Thyroid gland (tissue), 4 donors: ENCODE results near the gene SPON1.

Experiments used
- POLR2A ChIP-seq, 2 donors: fragments of 450-650 bp; IDR thresholded peaks; one replicate each; pipeline ENCODE4 v1.6.1; 2017; ENCODE audit warnings: antibody characterized with exemption in 2 of 2, mild to moderate bottlenecking in 2 of 2, moderate library complexity in 1 of 2
- TF ChIP-seq, protein P1 (sequence below), 6 experiments: fragments of 200-600 bp in 3 of 6; fragments of 450-650 bp in 3 of 6; sonication (generic) in 3 of 6; IDR thresholded peaks; one replicate each; pipeline ENCODE4 v1.5.1; 2016 to 2019; ENCODE audit warnings: antibody characterized with exemption in 6 of 6, mild to moderate bottlenecking in 2 of 6, inconsistent platforms in 1 of 6, moderate library complexity in 1 of 6

- TF ChIP-seq POLR2A (IDR thresholded peaks at IDR 0.05) = no peak
- TF ChIP-seq, protein P1, sequence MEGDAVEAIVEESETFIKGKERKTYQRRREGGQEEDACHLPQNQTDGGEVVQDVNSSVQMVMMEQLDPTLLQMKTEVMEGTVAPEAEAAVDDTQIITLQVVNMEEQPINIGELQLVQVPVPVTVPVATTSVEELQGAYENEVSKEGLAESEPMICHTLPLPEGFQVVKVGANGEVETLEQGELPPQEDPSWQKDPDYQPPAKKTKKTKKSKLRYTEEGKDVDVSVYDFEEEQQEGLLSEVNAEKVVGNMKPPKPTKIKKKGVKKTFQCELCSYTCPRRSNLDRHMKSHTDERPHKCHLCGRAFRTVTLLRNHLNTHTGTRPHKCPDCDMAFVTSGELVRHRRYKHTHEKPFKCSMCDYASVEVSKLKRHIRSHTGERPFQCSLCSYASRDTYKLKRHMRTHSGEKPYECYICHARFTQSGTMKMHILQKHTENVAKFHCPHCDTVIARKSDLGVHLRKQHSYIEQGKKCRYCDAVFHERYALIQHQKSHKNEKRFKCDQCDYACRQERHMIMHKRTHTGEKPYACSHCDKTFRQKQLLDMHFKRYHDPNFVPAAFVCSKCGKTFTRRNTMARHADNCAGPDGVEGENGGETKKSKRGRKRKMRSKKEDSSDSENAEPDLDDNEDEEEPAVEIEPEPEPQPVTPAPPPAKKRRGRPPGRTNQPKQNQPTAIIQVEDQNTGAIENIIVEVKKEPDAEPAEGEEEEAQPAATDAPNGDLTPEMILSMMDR (IDR thresholded peaks at IDR 0.05) = no peak
These were observed 174.8 kb downstream of the SPON1 start for GRCh38 chr11:14137284-14137683.
